Neural cell (in vitro differentiated cells): Measurements from ENCODE around the gene SFN. TPM values are rescaled to one million over a fixed set of nuclear protein-coding genes. Genes with fewer than 3 reads are reported as not detected.

ENCODE experiments used
- H2AFZ ChIP-seq: fragments of 200-600, 300-800 bp; sonication (generic), shearing (Covaris generic); 2 replicates; pipeline ENCODE4 v1.6.0; 2014; ENCODE audit warnings: low read depth, mild to moderate bottlenecking, antibody characterized with exemption, low read length, moderate library complexity
- H3F3A ChIP-seq: fragments of 200-600 bp; shearing (Covaris generic); 2 replicates; pipeline ENCODE4 v1.6.1; 2016; ENCODE audit warnings: mild to moderate bottlenecking, moderate library complexity, mixed read lengths, antibody characterized with exemption, low read length; ENCODE audit not compliant: insufficient read depth, poor library complexity, severe bottlenecking
- H3K27ac ChIP-seq: fragments of 200-600, 300-800 bp; sonication (generic), shearing (Covaris generic); 2 replicates; pipeline ENCODE4 v1.5.1; 2014; ENCODE audit warnings: mild to moderate bottlenecking, low read length, moderate library complexity
- H3K27me3 ChIP-seq: fragments of 300-800, 200-600 bp; sonication (generic), shearing (Covaris generic); 2 replicates; pipeline ENCODE4 v1.6.0; 2014; ENCODE audit warnings: mild to moderate bottlenecking, low read depth, low read length, moderate library complexity; ENCODE audit not compliant: insufficient read depth
- H3K36me3 ChIP-seq: fragments of 300-800, 200-600 bp; sonication (generic), shearing (Covaris generic); 2 replicates; pipeline ENCODE4 v1.5.1; 2014; ENCODE audit warnings: mild to moderate bottlenecking, antibody characterized with exemption, low read length, moderate library complexity; ENCODE audit not compliant: insufficient read depth
- H3K4me2 ChIP-seq: fragments of 300-800, 200-600 bp; sonication (generic), shearing (Covaris generic); 2 replicates; pipeline ENCODE4 v1.6.0; 2014; ENCODE audit warnings: mild to moderate bottlenecking, low read length
- H3K4me3 ChIP-seq: fragments of 300-800, 200-600 bp; sonication (generic), shearing (Covaris generic); 2 replicates; pipeline ENCODE4 v1.5.1; 2014; ENCODE audit warnings: mild to moderate bottlenecking, low read length, moderate library complexity
- H3K79me2 ChIP-seq: fragments of 200-600 bp; shearing (Covaris generic); replicated peaks from 2 replicates; pipeline ENCODE4 v1.6.0; 2014; ENCODE audit warnings: mild to moderate bottlenecking, low read length, moderate library complexity; ENCODE audit not compliant: insufficient read depth
- H3K9ac ChIP-seq: fragments of 300-800, 200-600 bp; sonication (generic), shearing (Covaris generic); 2 replicates; pipeline ENCODE4 v1.6.1; 2016; ENCODE audit warnings: mild to moderate bottlenecking, low read length, mixed read lengths
- H3K9me2 ChIP-seq: fragments of 200-600 bp; shearing (Covaris generic); 2 replicates; pipeline ENCODE4 v1.6.1; 2016; ENCODE audit warnings: mild to moderate bottlenecking, low read length, mixed read lengths; ENCODE audit not compliant: insufficient read depth
- H3K9me3 ChIP-seq: fragments of 200-600, 300-800 bp; sonication (generic), shearing (Covaris generic); 2 replicates; pipeline ENCODE4 v1.6.1; 2016; ENCODE audit warnings: mild to moderate bottlenecking, mixed run types, low read length, moderate library complexity, mixed read lengths
- H4K20me1 ChIP-seq: fragments of 200-600 bp; shearing (Covaris generic); 2 replicates; pipeline ENCODE4 v1.6.1; 2016; ENCODE audit warnings: mild to moderate bottlenecking, mixed run types; ENCODE audit not compliant: insufficient read depth
- CTCF ChIP-seq: fragments of 450-650 bp; IDR thresholded peaks from 2 replicates; pipeline ENCODE4 v1.5.1; 2014; ENCODE audit warnings: antibody characterized with exemption, mild to moderate bottlenecking, moderate library complexity; ENCODE audit not compliant: poor library complexity, severe bottlenecking
- EP300 ChIP-seq: fragments of 450-650 bp; conservative IDR thresholded peaks from 2 replicates; pipeline ENCODE4 v1.6.1; 2014; ENCODE audit warnings: antibody characterized with exemption, mild to moderate bottlenecking, moderate library complexity; ENCODE audit not compliant: poor library complexity, severe bottlenecking
- EZH2 ChIP-seq: fragments of 200-600, 300-800 bp; shearing (Covaris generic), sonication (generic); IDR thresholded peaks from 2 replicates; pipeline ENCODE4 v1.6.1; 2014; ENCODE audit warnings: antibody characterized with exemption, low read length, borderline replicate concordance, mild to moderate bottlenecking; ENCODE audit not compliant: insufficient read depth, poor library complexity, severe bottlenecking
- MXI1 ChIP-seq: fragments of 450-650 bp; conservative IDR thresholded peaks from 2 replicates; pipeline ENCODE4 v1.6.1; 2014; ENCODE audit warnings: antibody characterized with exemption, mild to moderate bottlenecking; ENCODE audit not compliant: poor library complexity, severe bottlenecking
- POLR2AphosphoS5 ChIP-seq: IDR thresholded peaks from 2 replicates; pipeline ENCODE4 v1.6.1; 2012
- RAD21 ChIP-seq: fragments of 450-650 bp; conservative IDR thresholded peaks from 2 replicates; pipeline ENCODE4 v1.6.1; 2014; ENCODE audit warnings: antibody characterized with exemption, mild to moderate bottlenecking, moderate library complexity
- REST ChIP-seq: IDR thresholded peaks from 2 replicates; pipeline ENCODE4 v1.6.1; 2012; ENCODE audit warnings: borderline replicate concordance
- SMC3 ChIP-seq: fragments of 450-650 bp; conservative IDR thresholded peaks from 2 replicates; pipeline ENCODE4 v1.6.1; 2014; ENCODE audit warnings: antibody characterized with exemption, mild to moderate bottlenecking, moderate library complexity; ENCODE audit not compliant: poor library complexity
- TAF1 ChIP-seq: IDR thresholded peaks from 2 replicates; pipeline ENCODE4 v1.6.1; 2012; ENCODE audit warnings: low read depth
- polyA plus RNA-seq: library from polyadenylated mRNA; depleted of rRNA; stranded (reverse); fragments of >200 nt; gene quantifications from 2 replicates; pipeline ENCODE4 v1.2.3, GENCODE V29; 2014

SFN gene
- polyA plus RNA-seq, 1 donor from 2014 or later, result 0.25 TPM

GRCh38 chr1:26856604-26857469 lies 6.1 kb upstream of the SFN start:
- Histone ChIP-seq H3K27ac (no peak overlapping the region), H3K9me2 (no peaks in the 10 kb centered on the region), H3K36me3 (no peaks in the 10 kb centered on the region), H3K4me3 (no peak overlapping the region), H4K20me1 (no peaks in the 10 kb centered on the region), H3K4me2 (no peak overlapping the region), H2AFZ (no peak overlapping the region), H3K79me2 (no peaks in the 10 kb centered on the region), H3K27me3 (no peaks in the 10 kb centered on the region), H3F3A (no peaks in the 10 kb centered on the region), H3K9ac (no peak overlapping the region), H3K9me3 (no peaks in the 10 kb centered on the region)
- TF ChIP-seq EP300, result no peak
- no peak for TF ChIP-seq TAF1
- no peak for TF ChIP-seq EZH2
- no peak for TF ChIP-seq CTCF
- TF ChIP-seq POLR2AphosphoS5, result no peak
- TF ChIP-seq SMC3, result no peak
- no peak for TF ChIP-seq RAD21
- no peak for TF ChIP-seq REST
- no peak for TF ChIP-seq MXI1

GRCh38 chr1:26857473-26858060 lies 5.4 kb upstream of the SFN start:
- Histone ChIP-seq H3K79me2 (no peaks in the 10 kb centered on the region), H3F3A (no peaks in the 10 kb centered on the region), H3K27me3 (no peaks in the 10 kb centered on the region), H3K9ac (no peak overlapping the region), H3K4me3 (no peak overlapping the region), H3K9me2 (no peaks in the 10 kb centered on the region), H3K27ac (no peak overlapping the region), H3K9me3 (no peaks in the 10 kb centered on the region), H4K20me1 (no peaks in the 10 kb centered on the region), H3K4me2 (no peak overlapping the region), H3K36me3 (no peaks in the 10 kb centered on the region), H2AFZ (no peak overlapping the region)
- TF ChIP-seq EZH2 (no peak), REST (no peak), TAF1 (no peak), RAD21 (no peak), POLR2AphosphoS5 (no peak), CTCF (no peak), SMC3 (no peak), MXI1 (no peak), EP300 (no peak)
